COLO668 (cell line): Measurements from ENCODE around the gene GCNT4.

Experiments
- DNase-seq: peaks from one replicate; lab custom pipeline; 2025; ENCODE audit not compliant: unreplicated experiment; lab: John Stamatoyannopoulos, UW

GCNT4 gene

GRCh38 chr5:75018805-75019587 lies 33.4 kb downstream of the GCNT4 start:
- DNase-seq = no peak

- DNase-seq = no peak
These were observed 34.4 kb downstream of the GCNT4 start for GRCh38 chr5:75017971-75018370.

GRCh38 chr5:75016896-75017295 lies 35.5 kb downstream of the GCNT4 start:
- no peak for DNase-seq

- DNase-seq = no peak
These were observed 39.6 kb downstream of the GCNT4 start for GRCh38 chr5:75012748-75013147.

- no peak for DNase-seq
These were observed 41.5 kb downstream of the GCNT4 start for GRCh38 chr5:75010838-75011237.

- no peak for DNase-seq
These were observed 42.6 kb downstream of the GCNT4 start for GRCh38 chr5:75009556-75010345.

GRCh38 chr5:75006865-75007822 lies 45.2 kb downstream of the GCNT4 start:
- no peak for DNase-seq

GRCh38 chr5:75005561-75005960 lies 46.8 kb downstream of the GCNT4 start:
- no peak for DNase-seq
